Neuronal stem cell (in vitro differentiated cells): ENCODE measurements around the gene PPP1R1B.

Experiments used
- DNase-seq: peaks from one replicate; pipeline ENCODE4 v3.0.0-alpha.2; 2013; ENCODE audit warnings: low spot score
- H2AFZ ChIP-seq: one replicate; pipeline ENCODE4 v1.6.1; 2013; ENCODE audit warnings: mild to moderate bottlenecking, low read length, inconsistent platforms
- H2AK5ac ChIP-seq: 2 replicates; pipeline ENCODE4 v1.6.1; 2013; ENCODE audit warnings: low read depth, mild to moderate bottlenecking, inconsistent platforms, low read length, moderate library complexity, mixed read lengths
- H2BK120ac ChIP-seq: 2 replicates; pipeline ENCODE4 v1.6.1; 2013; ENCODE audit warnings: low read depth, mild to moderate bottlenecking, inconsistent platforms, low read length, moderate library complexity, mixed read lengths
- H2BK12ac ChIP-seq: one replicate; pipeline ENCODE4 v1.6.1; 2013; ENCODE audit warnings: low read length, inconsistent platforms
- H2BK15ac ChIP-seq: 2 replicates; pipeline ENCODE4 v1.6.1; 2013; ENCODE audit warnings: mild to moderate bottlenecking, low read length, inconsistent platforms, mixed read lengths
- H2BK5ac ChIP-seq: one replicate; pipeline ENCODE4 v1.6.1; 2013; ENCODE audit warnings: inconsistent platforms, mild to moderate bottlenecking, low read length, moderate library complexity
- H3K14ac ChIP-seq: one replicate; pipeline ENCODE4 v1.6.1; 2013; ENCODE audit warnings: low read length, inconsistent platforms
- H3K18ac ChIP-seq: 2 replicates; pipeline ENCODE4 v1.6.1; 2013; ENCODE audit warnings: low read length, inconsistent platforms
- H3K23ac ChIP-seq: 2 replicates; pipeline ENCODE4 v1.6.1; 2013; ENCODE audit warnings: low read depth, mild to moderate bottlenecking, mixed read lengths, low read length, inconsistent platforms; ENCODE audit not compliant: poor library complexity
- H3K27ac ChIP-seq: replicated peaks from 3 replicates; pipeline ENCODE4 v1.5.1; 2013; ENCODE audit warnings: low read length, inconsistent platforms
- H3K27me3 ChIP-seq, 3 experiments: 2 replicates each; pipeline ENCODE4 v1.6.1; 2013; ENCODE audit warnings: low read length in 3 of 3, mild to moderate bottlenecking in 2 of 3, inconsistent platforms in 1 of 3, low read depth in 1 of 3, mixed read lengths in 1 of 3, moderate library complexity in 1 of 3; ENCODE audit not compliant: control insufficient read depth in 3 of 3, insufficient read depth in 3 of 3
- H3K36me3 ChIP-seq, 2 donors: replicated peaks in 1 of 2; 2 replicates each; pipeline ENCODE4 v1.6.1; 2013; ENCODE audit warnings: low read length in 2 of 2; ENCODE audit not compliant: control insufficient read depth in 2 of 2, insufficient read depth in 2 of 2
- H3K4ac ChIP-seq: 2 replicates; pipeline ENCODE4 v1.6.1; 2013; ENCODE audit warnings: inconsistent platforms, mild to moderate bottlenecking, low read length, moderate library complexity
- H3K4me1 ChIP-seq, 2 donors: 1 replicate in 1 of 2; 2 replicates in 1 of 2; pipeline ENCODE4 v1.6.1; 2013; ENCODE audit warnings: low read length in 2 of 2, low read depth in 1 of 2; ENCODE audit not compliant: control insufficient read depth in 2 of 2, insufficient read depth in 1 of 2
- H3K4me2 ChIP-seq: one replicate; pipeline ENCODE4 v1.6.1; 2013; ENCODE audit warnings: mild to moderate bottlenecking, low read length, inconsistent platforms; ENCODE audit not compliant: insufficient read depth, poor library complexity, severe bottlenecking
- H3K4me3 ChIP-seq, 2 donors: 2 replicates each; pipeline ENCODE4 v1.5.1; 2013; ENCODE audit warnings: low read length in 2 of 2, mild to moderate bottlenecking in 2 of 2, inconsistent platforms in 1 of 2, moderate library complexity in 1 of 2
- H3K79me1 ChIP-seq: one replicate; pipeline ENCODE4 v1.6.1; 2013; ENCODE audit warnings: low read depth, mild to moderate bottlenecking, inconsistent platforms, low read length, moderate library complexity
- H3K9ac ChIP-seq: one replicate; pipeline ENCODE4 v1.6.1; 2013; ENCODE audit warnings: mild to moderate bottlenecking, low read depth, low read length, inconsistent platforms; ENCODE audit not compliant: poor library complexity
- H3K9me3 ChIP-seq, 2 donors: replicated peaks in 1 of 2; 2 replicates each; pipeline versions ENCODE3 to v1.6.1; 2013; ENCODE audit warnings: low read length in 2 of 2, mild to moderate bottlenecking in 2 of 2, inconsistent platforms in 1 of 2, low read depth in 1 of 2, mixed read lengths in 1 of 2, moderate library complexity in 1 of 2; ENCODE audit not compliant: control insufficient read depth in 2 of 2, insufficient read depth in 1 of 2
- H4K8ac ChIP-seq: one replicate; pipeline ENCODE4 v1.6.1; 2013; ENCODE audit warnings: low read depth, mild to moderate bottlenecking, inconsistent platforms, low read length, moderate library complexity
- H4K91ac ChIP-seq: one replicate; pipeline ENCODE4 v1.6.1; 2013; ENCODE audit warnings: low read length, low read depth, mild to moderate bottlenecking, inconsistent platforms; ENCODE audit not compliant: poor library complexity
- WGBS, 2 donors: extraction: QIAGEN DNeasy Blood & Tissue Kit; methylation state at CpG; one replicate each; pipeline ENCODE4 v1.1.7; 2013; ENCODE audit warnings: missing lambda C conversion rate in 2 of 2, mixed read lengths in 1 of 2; ENCODE audit not compliant: insufficient read length in 2 of 2, insufficient replicate concordance in 1 of 2; ENCODE audit errors: extremely low coverage in 2 of 2; 5-methylcytosine and 5-hydroxymethylcytosine counted together

PPP1R1B gene

GRCh38 chr17:39631403-39631802 is 4.7 kb downstream of the PPP1R1B start:
- Histone ChIP-seq H2BK12ac (no peak overlapping the region), H2BK120ac (no peak overlapping the region), H3K27ac (no peak overlapping the region), H3K4me1 (peaks cover 10 to 12% of the 10 kb centered on the region in 2 donors), H4K8ac (no peak overlapping the region), H2AK5ac (no peak overlapping the region), H2BK5ac (no peak overlapping the region), H3K14ac (no peak overlapping the region), H3K9ac (no peak overlapping the region), H3K36me3 (no peaks in the 10 kb centered on the region), H3K18ac (no peak overlapping the region), H3K9me3 (no peaks in the 10 kb centered on the region), H3K23ac (no peak overlapping the region), H3K79me1 (no peaks in the 10 kb centered on the region), H3K4me3 (no peak overlapping the region), H3K4me2 (no peak overlapping the region), H3K27me3 (peaks cover 2 to 54% (median 26%) of the 10 kb centered on the region in 3 experiments), H2BK15ac (no peak overlapping the region), H3K4ac (no peak overlapping the region), H2AFZ (no peak overlapping the region), H4K91ac (no peak overlapping the region)
- WGBS, 2 donors, result no CpG with 5 or more reads among the region's 6 CpGs
- DNase-seq, result no peak

- Histone ChIP-seq H4K91ac (no peak overlapping the region), H2BK15ac (peak overlapping the region; percentile 13), H2BK5ac (peak overlapping the region; percentile 4), H2BK120ac (no peak overlapping the region), H2AK5ac (peak overlapping the region; percentile 13), H2BK12ac (no peak overlapping the region), H3K23ac (no peak overlapping the region), H2AFZ (no peak overlapping the region), H3K27me3 (peaks cover 2 to 45% (median 17%) of the 10 kb centered on the region in 3 experiments), H3K9ac (no peak overlapping the region), H4K8ac (no peak overlapping the region), H3K9me3 (no peaks in the 10 kb centered on the region), H3K4me1 (peaks cover 8 to 13% of the 10 kb centered on the region in 2 donors), H3K14ac (no peak overlapping the region), H3K4me2 (no peak overlapping the region), H3K79me1 (no peaks in the 10 kb centered on the region), H3K4me3 (no peak overlapping the region), H3K4ac (no peak overlapping the region), H3K36me3 (no peaks in the 10 kb centered on the region), H3K27ac (no peak overlapping the region), H3K18ac (no peak overlapping the region)
- no CpG with 5 or more reads among the region's 13 CpGs for WGBS, 2 donors
- no peak for DNase-seq
Measured at GRCh38 chr17:39632153-39632941, 5.6 kb downstream of the PPP1R1B start.

DNA sequence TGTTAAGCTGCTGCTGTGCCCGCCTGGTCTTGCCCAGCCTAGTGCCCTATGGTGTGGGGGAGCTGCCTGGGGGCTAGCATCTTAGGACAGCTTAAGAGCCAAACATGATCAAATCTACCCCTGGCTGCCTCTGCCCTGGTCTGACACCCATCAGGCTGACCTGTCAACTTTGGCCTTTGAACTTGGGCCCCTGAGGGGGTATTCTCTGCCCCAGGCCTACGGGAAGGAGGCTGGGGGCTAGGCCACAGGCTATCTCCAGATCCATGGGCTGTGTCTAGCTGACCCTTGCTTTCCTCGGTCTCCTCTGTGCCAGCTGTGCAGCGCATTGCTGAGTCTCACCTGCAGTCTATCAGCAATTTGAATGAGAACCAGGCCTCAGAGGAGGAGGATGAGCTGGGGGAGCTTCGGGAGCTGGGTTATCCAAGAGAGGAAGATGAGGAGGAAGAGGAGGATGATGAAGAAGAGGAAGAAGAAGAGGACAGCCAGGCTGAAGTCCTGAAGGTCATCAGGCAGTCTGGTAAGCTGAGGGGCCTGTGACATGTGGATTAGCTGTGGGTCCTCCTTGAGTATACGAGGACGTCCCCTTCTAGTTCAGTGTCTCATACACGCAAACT is 6.9 kb downstream of the PPP1R1B start:
- Histone ChIP-seq H2BK5ac (no peak overlapping the region), H3K9ac (no peak overlapping the region), H2BK120ac (no peak overlapping the region), H2BK12ac (no peak overlapping the region), H3K4me2 (no peak overlapping the region), H3K4me1 (peaks cover 6 to 15% of the 10 kb centered on the region in 2 donors), H4K8ac (no peak overlapping the region), H2AK5ac (no peak overlapping the region), H3K23ac (no peak overlapping the region), H3K14ac (no peak overlapping the region), H3K27ac (no peak overlapping the region), H2AFZ (no peak overlapping the region), H4K91ac (no peak overlapping the region), H3K9me3 (no peaks in the 10 kb centered on the region), H3K4me3 (no peak overlapping the region), H3K79me1 (no peaks in the 10 kb centered on the region), H3K18ac (no peak overlapping the region), H2BK15ac (peak overlapping the region; percentile 1), H3K36me3 (no peaks in the 10 kb centered on the region), H3K27me3 (peaks cover 0 to 32% (median 5%) of the 10 kb centered on the region in 3 experiments), H3K4ac (no peak overlapping the region)
- DNase-seq, result no peak
- WGBS, 2 donors, result no CpG with 5 or more reads among the region's 8 CpGs

GRCh38 chr17:39634384-39634871 is 7.7 kb downstream of the PPP1R1B start:
- Histone ChIP-seq H3K4me3 (no peak overlapping the region), H3K27me3 (peaks cover 0 to 24% (median 4%) of the 10 kb centered on the region in 3 experiments), H3K4me2 (no peak overlapping the region), H3K9ac (no peak overlapping the region), H4K91ac (no peak overlapping the region), H3K9me3 (no peaks in the 10 kb centered on the region), H2BK5ac (peak overlapping the region; percentile 17), H4K8ac (no peak overlapping the region), H2BK15ac (peak overlapping the region; percentile 1), H3K23ac (no peak overlapping the region), H3K4ac (no peak overlapping the region), H3K27ac (no peak overlapping the region), H2AK5ac (no peak overlapping the region), H2AFZ (peak overlapping the region; percentile 67), H3K79me1 (no peaks in the 10 kb centered on the region), H3K4me1 (peaks cover 6 to 16% of the 10 kb centered on the region in 2 donors), H2BK120ac (no peak overlapping the region), H3K18ac (no peak overlapping the region), H2BK12ac (no peak overlapping the region), H3K14ac (no peak overlapping the region), H3K36me3 (no peaks in the 10 kb centered on the region)
- no peak for DNase-seq
- no CpG with 5 or more reads among the region's 2 CpGs for WGBS, 2 donors
